SJCRH30 (cell line): ENCODE measurements around the gene NLN. TPM values are rescaled to one million over a fixed set of nuclear protein-coding genes. Genes with fewer than 3 reads are reported as not detected.
"Not testable (repeated sequence)": the region's sequence is repeated elsewhere in the genome, so short reads cannot be mapped to it uniquely, and the experiment has no call there.

Source experiments
- DNase-seq, 2 experiments: peaks; one replicate each; pipeline ENCODE4 v3.0.0-alpha.2; 2015 to 2020
- H3K27ac ChIP-seq: fragments of 250-450 bp; sonication (Bioruptor Pico); 2 replicates; pipeline ENCODE4 v1.5.1; 2020; ENCODE audit warnings: mild to moderate bottlenecking, moderate library complexity
- H3K27me3 ChIP-seq: fragments of 250-450 bp; sonication (Bioruptor Pico); 2 replicates; pipeline ENCODE4 v1.5.1; 2020; ENCODE audit warnings: mild to moderate bottlenecking, moderate library complexity
- H3K36me3 ChIP-seq: fragments of 250-450 bp; sonication (Bioruptor Pico); 2 replicates; pipeline ENCODE4 v1.5.1; 2020; ENCODE audit warnings: mild to moderate bottlenecking, moderate library complexity
- H3K4me1 ChIP-seq: fragments of 250-450 bp; sonication (Bioruptor Pico); 2 replicates; pipeline ENCODE4 v1.5.1; 2020; ENCODE audit warnings: mild to moderate bottlenecking, moderate library complexity
- H3K4me3 ChIP-seq: fragments of 250-450 bp; sonication (Bioruptor Pico); 2 replicates; pipeline ENCODE4 v1.5.1; 2020; ENCODE audit warnings: mild to moderate bottlenecking, moderate library complexity
- H3K9me3 ChIP-seq: fragments of 250-450 bp; sonication (Bioruptor Pico); replicated peaks from 2 replicates; pipeline ENCODE4 v1.5.1; 2020; ENCODE audit warnings: mild to moderate bottlenecking, moderate library complexity
- total RNA-seq: library from RNA; depleted of rRNA; stranded (reverse); fragments of >200 nt; shearing (Covaris generic); gene quantifications from 2 replicates; pipeline ENCODE4 v1.2.3, GENCODE V29; 2014

Gene NLN
- total RNA-seq, 1 experiment from 2014 or later = 35.0 TPM

GRCh38 chr5:65718576-65719310 lies 3.3 kb upstream of the NLN start:
- Histone ChIP-seq H3K36me3 (peaks cover 26% of the 10 kb centered on the region; the same call in 1 of the 2 replicates), H3K4me3 (no peak overlapping the region), H3K27me3 (no peaks in the 10 kb centered on the region), H3K9me3 (no peaks in the 10 kb centered on the region), H3K4me1 (peaks cover 3% of the 10 kb centered on the region; the same call in 1 of the 2 replicates), H3K27ac (no peak overlapping the region)
- no peak for DNase-seq

GRCh38 chr5:65721050-65721719 lies 820 bp upstream of the NLN start:
- peak overlapping the region; percentile 90 for H3K4me3 ChIP-seq
- H3K4me1 ChIP-seq = peaks cover 3% of the 10 kb centered on the region; the same call in 1 of the 2 replicates
- H3K27ac ChIP-seq = peak overlapping the region; percentile 57
- no peaks in the 10 kb centered on the region for H3K27me3 ChIP-seq
- H3K36me3 ChIP-seq = peaks cover 19% of the 10 kb centered on the region
- H3K9me3 ChIP-seq = no peaks in the 10 kb centered on the region
- DNase-seq = peak; percentile 81 to 84

- H3K4me3 ChIP-seq = peak overlapping the region; percentile 90
- peak; percentile 69 to 78 for DNase-seq
- peaks cover 3% of the 10 kb centered on the region; the same call in 1 of the 2 replicates for H3K4me1 ChIP-seq
- H3K27ac ChIP-seq = peak overlapping the region; percentile 87
- no peaks in the 10 kb centered on the region for H3K27me3 ChIP-seq
- H3K9me3 ChIP-seq = no peaks in the 10 kb centered on the region
- H3K36me3 ChIP-seq = peaks cover 6% of the 10 kb centered on the region; the same call in 1 of the 2 replicates
Measured at GRCh38 chr5:65722575-65723403, 784 bp downstream of the NLN start.

- Histone ChIP-seq H3K27ac (no peak overlapping the region), H3K9me3 (no peaks in the 10 kb centered on the region), H3K27me3 (no peaks in the 10 kb centered on the region), H3K4me1 (peaks cover 3% of the 10 kb centered on the region; the same call in 1 of the 2 replicates), H3K36me3 (peaks cover 10% of the 10 kb centered on the region; the same call in 1 of the 2 replicates), H3K4me3 (no peak overlapping the region)
- no peak for DNase-seq
Measured at GRCh38 chr5:65727491-65728156, 5.6 kb downstream of the NLN start.

- Histone ChIP-seq H3K4me3 (no peak overlapping the region), H3K27ac (no peak overlapping the region), H3K27me3 (no peaks in the 10 kb centered on the region), H3K9me3 (no peaks in the 10 kb centered on the region), H3K4me1 (peaks cover 1% of the 10 kb centered on the region; the same call in 1 of the 2 replicates), H3K36me3 (peaks cover 10% of the 10 kb centered on the region; the same call in 1 of the 2 replicates)
- no peak for DNase-seq
Measured at GRCh38 chr5:65728218-65728617, 6.2 kb downstream of the NLN start.

GRCh38 chr5:65730910-65731309 lies 8.9 kb downstream of the NLN start:
- Histone ChIP-seq H3K4me1 (no peaks in the 10 kb centered on the region), H3K4me3 (no peak overlapping the region), H3K27ac (no peak overlapping the region), H3K36me3 (0 out of 2 replicates have a peak, but pooled peaks cover 5% of the 10 kb centered on the region), H3K9me3 (no peaks in the 10 kb centered on the region), H3K27me3 (no peaks in the 10 kb centered on the region)
- DNase-seq = no peak

GRCh38 chr5:65732046-65732445 lies 10.0 kb downstream of the NLN start:
- H3K4me3 ChIP-seq, H3K36me3 ChIP-seq, H3K9me3 ChIP-seq, H3K27me3 ChIP-seq, H3K4me1 ChIP-seq, DNase-seq, H3K27ac ChIP-seq: not testable (repeated sequence)

GRCh38 chr5:65734196-65734775 lies 12.3 kb downstream of the NLN start:
- not testable (repeated sequence) for H3K4me3 ChIP-seq, H3K9me3 ChIP-seq, H3K4me1 ChIP-seq, H3K36me3 ChIP-seq, H3K27ac ChIP-seq, DNase-seq, H3K27me3 ChIP-seq

GRCh38 chr5:65734921-65735320 lies 12.9 kb downstream of the NLN start:
- no peaks in the 10 kb centered on the region for H3K27me3 ChIP-seq
- H3K27ac ChIP-seq = no peak overlapping the region
- peaks cover 2% of the 10 kb centered on the region; the same call in 1 of the 2 replicates for H3K36me3 ChIP-seq
- H3K4me3 ChIP-seq = no peak overlapping the region
- H3K4me1 ChIP-seq = no peaks in the 10 kb centered on the region
- H3K9me3 ChIP-seq = no peaks in the 10 kb centered on the region
- DNase-seq = no peak

- Histone ChIP-seq H3K36me3 (peaks cover 2% of the 10 kb centered on the region; the same call in 1 of the 2 replicates), H3K27me3 (no peaks in the 10 kb centered on the region), H3K9me3 (no peaks in the 10 kb centered on the region), H3K4me3 (no peak overlapping the region), H3K4me1 (no peaks in the 10 kb centered on the region), H3K27ac (no peak overlapping the region)
- no peak for DNase-seq
Measured at GRCh38 chr5:65736011-65736410, 14.0 kb downstream of the NLN start.

- Histone ChIP-seq H3K4me1 (no peaks in the 10 kb centered on the region), H3K27me3 (no peaks in the 10 kb centered on the region), H3K4me3 (no peak overlapping the region), H3K27ac (no peak overlapping the region), H3K9me3 (no peaks in the 10 kb centered on the region), H3K36me3 (no peaks in the 10 kb centered on the region; the same call in 1 of the 2 replicates)
- DNase-seq = no peak
Measured at GRCh38 chr5:65737842-65738241, 15.8 kb downstream of the NLN start.

GRCh38 chr5:65738305-65738704 lies 16.3 kb downstream of the NLN start:
- no peaks in the 10 kb centered on the region for H3K27me3 ChIP-seq
- no peaks in the 10 kb centered on the region; the same call in 1 of the 2 replicates for H3K36me3 ChIP-seq
- no peaks in the 10 kb centered on the region for H3K9me3 ChIP-seq
- H3K4me3 ChIP-seq = no peak overlapping the region
- H3K27ac ChIP-seq = no peak overlapping the region
- no peak for DNase-seq
- no peaks in the 10 kb centered on the region for H3K4me1 ChIP-seq

GRCh38 chr5:65739162-65739561 lies 17.2 kb downstream of the NLN start:
- no peaks in the 10 kb centered on the region for H3K4me1 ChIP-seq
- no peak overlapping the region for H3K27ac ChIP-seq
- no peak for DNase-seq
- H3K9me3 ChIP-seq = no peaks in the 10 kb centered on the region
- H3K36me3 ChIP-seq = no peaks in the 10 kb centered on the region; the same call in 1 of the 2 replicates
- H3K27me3 ChIP-seq = no peaks in the 10 kb centered on the region
- no peak overlapping the region for H3K4me3 ChIP-seq
